Smooth muscle cell (in vitro differentiated cells): ENCODE results near the gene CFAP46. TPM values are rescaled to one million over a fixed set of nuclear protein-coding genes. Genes with fewer than 3 reads are reported as not detected.
"Not testable (repeated sequence)": the region's sequence is repeated elsewhere in the genome, so short reads cannot be mapped to it uniquely, and the experiment has no call there.

ENCODE experiments used
- DNase-seq: peaks from one replicate; lab custom pipeline; 2025; ENCODE audit not compliant: unreplicated experiment; lab: John Stamatoyannopoulos, UW
- H2AFZ ChIP-seq: fragments of 200-600 bp; sonication (generic); 2 replicates; pipeline ENCODE4 v1.6.0; 2016; ENCODE audit warnings: antibody characterized with exemption, low read depth, mild to moderate bottlenecking
- H3F3A ChIP-seq: fragments of 200-600 bp; sonication (generic); 2 replicates; pipeline ENCODE4 v1.6.0; 2017; ENCODE audit warnings: antibody characterized with exemption, low read depth
- H3K27ac ChIP-seq: fragments of 200-600 bp; sonication (generic); 2 replicates; pipeline ENCODE4 v1.5.1; 2016; ENCODE audit warnings: low read depth, mild to moderate bottlenecking
- H3K27me3 ChIP-seq: fragments of 200-600 bp; sonication (generic); 2 replicates; pipeline ENCODE4 v1.6.1; 2016; ENCODE audit warnings: low read depth, mild to moderate bottlenecking
- H3K36me3 ChIP-seq: fragments of 200-600 bp; sonication (generic); 2 replicates; pipeline ENCODE4 v1.5.1; 2016; ENCODE audit warnings: low read depth
- H3K4me1 ChIP-seq: fragments of 200-600 bp; sonication (generic); 2 replicates; pipeline ENCODE4 v1.5.1; 2016; ENCODE audit warnings: low read depth
- H3K4me2 ChIP-seq: fragments of 200-600 bp; sonication (generic); 2 replicates; pipeline ENCODE4 v1.6.0; 2016; ENCODE audit warnings: mild to moderate bottlenecking
- H3K4me3 ChIP-seq: fragments of 200-600 bp; sonication (generic); 2 replicates; pipeline ENCODE4 v1.5.1; 2016; ENCODE audit warnings: mild to moderate bottlenecking
- H3K79me2 ChIP-seq: fragments of 200-600 bp; sonication (generic); 2 replicates; pipeline ENCODE4 v1.6.0; 2016; ENCODE audit warnings: low read depth, mild to moderate bottlenecking
- H3K9ac ChIP-seq: fragments of 200-600 bp; sonication (generic); 2 replicates; pipeline ENCODE4 v1.6.0; 2016; ENCODE audit warnings: low read depth
- H3K9me3 ChIP-seq: fragments of 200-600 bp; sonication (generic); replicated peaks from 2 replicates; pipeline ENCODE4 v1.5.1; 2016; ENCODE audit warnings: low read depth
- H4K20me1 ChIP-seq: fragments of 200-600 bp; sonication (generic); 2 replicates; pipeline ENCODE4 v1.6.0; 2016; ENCODE audit warnings: low read depth
- CTCF ChIP-seq: fragments of 200-600 bp; sonication (generic); IDR thresholded peaks from 2 replicates; pipeline ENCODE4 v1.5.1; 2017; ENCODE audit warnings: borderline replicate concordance, mild to moderate bottlenecking, antibody characterized with exemption; ENCODE audit not compliant: insufficient read depth, poor library complexity, severe bottlenecking
- WGBS: methylation state at CpG from one replicate; pipeline ENCODE4 v1.1.7; 2016; ENCODE audit warnings: low lambda C conversion rate; 5-methylcytosine and 5-hydroxymethylcytosine counted together
- polyA plus RNA-seq: library from polyadenylated mRNA; unstranded; fragments of >200 nt; fragmentation: Nextera tagmentation; extraction: Ambion mirVana; gene quantifications from 2 replicates; pipeline ENCODE4 v1.2.1, GENCODE V29; 2016
- total RNA-seq: library from RNA; depleted of rRNA; stranded (reverse); fragments of >200 nt; gene quantifications from 2 replicates; pipeline ENCODE4 v1.2.3, GENCODE V29; 2014

The CFAP46 gene
- total and polyA plus RNA-seq, 2 experiments from 2014 or later, result 1.1 to 2.0 TPM

GRCh38 chr10:132774902-132775863 lies 167.2 kb downstream of the CFAP46 start:
- H3F3A ChIP-seq, result no peaks in the 10 kb centered on the region
- DNase-seq, result no peak
- 97% methylated on average over 14 of the region's 22 CpGs for WGBS

GRCh38 chr10:132774181-132774901 lies 168.0 kb downstream of the CFAP46 start:
- H3K79me2 ChIP-seq, result no peaks in the 10 kb centered on the region
- no peak overlapping the region for H2AFZ ChIP-seq
- no peaks in the 10 kb centered on the region for H3F3A ChIP-seq
- H3K27ac ChIP-seq, result no peak overlapping the region
- TF ChIP-seq CTCF, result no peak
- H3K9me3 ChIP-seq, result no peaks in the 10 kb centered on the region
- peaks cover 29% of the 10 kb centered on the region for H4K20me1 ChIP-seq
- H3K36me3 ChIP-seq, result no peaks in the 10 kb centered on the region
- no peak for DNase-seq
- no peak overlapping the region for H3K4me2 ChIP-seq
- 85% methylated on average over 27 of the region's 29 CpGs for WGBS
- H3K4me1 ChIP-seq, result no peaks in the 10 kb centered on the region
- no peak overlapping the region for H3K4me3 ChIP-seq
- no peaks in the 10 kb centered on the region for H3K27me3 ChIP-seq
- H3K9ac ChIP-seq, result no peak overlapping the region

More at GRCh38 chr10:132774902-132775863, 167.2 kb downstream of the CFAP46 start:
- Histone ChIP-seq H3K27ac (no peak overlapping the region), H2AFZ (no peak overlapping the region), H3K4me2 (no peak overlapping the region), H3K4me1 (no peaks in the 10 kb centered on the region), H3K36me3 (no peaks in the 10 kb centered on the region), H3K4me3 (no peak overlapping the region), H3K9me3 (no peaks in the 10 kb centered on the region), H4K20me1 (peaks cover 31% of the 10 kb centered on the region), H3K79me2 (no peaks in the 10 kb centered on the region), H3K9ac (no peak overlapping the region), H3K27me3 (no peaks in the 10 kb centered on the region)
- TF ChIP-seq CTCF, result no peak

GRCh38 chr10:132772816-132773215 lies 169.6 kb downstream of the CFAP46 start:
- H3K9me3 ChIP-seq, H3K4me1 ChIP-seq, H3F3A ChIP-seq, H3K4me2 ChIP-seq, H3K36me3 ChIP-seq, DNase-seq, H3K27ac ChIP-seq, H2AFZ ChIP-seq, H3K27me3 ChIP-seq, H3K79me2 ChIP-seq, H3K9ac ChIP-seq, H3K4me3 ChIP-seq: not testable (repeated sequence)
- WGBS, result over 99% methylated on average over 22 of the region's 25 CpGs
- peaks cover 17% of the 10 kb centered on the region for H4K20me1 ChIP-seq
